Pancreas (tissue), 10 donors: ENCODE measurements around the gene FAM89A. TPM values are rescaled to one million over a fixed set of nuclear protein-coding genes. Genes with fewer than 3 reads are reported as not detected.

Experiments
- ATAC-seq, 4 donors: fragments of 200-7000 bp; cut with Tn5 transposase; one replicate each; pipeline versions ENCODE4 v1.8.0 to v1.9.1; 2020; ENCODE audit warnings: mild to moderate bottlenecking in 4 of 4, moderate library complexity in 4 of 4
- DNase-seq, 6 donors: peaks; one replicate each; pipeline ENCODE4 v3.0.0-alpha.2; 2020
- FAIRE-seq: peaks from 2 replicates; lab custom pipeline; 2012; peaks lifted over from hg19 to GRCh38; lab: Jason Lieb, UNC
- H3K27ac ChIP-seq, 4 donors: fragments of 200-600 bp; sonication (generic); 1 replicate in 3 of 4; 2 replicates in 1 of 4; pipeline versions ENCODE4 v1.5.0 to v1.8.0; 2020
- H3K27me3 ChIP-seq, 4 donors: fragments of 200-600 bp; one replicate each; pipeline ENCODE4 v1.8.0; 2021
- H3K36me3 ChIP-seq, 3 donors: fragments of 200-600 bp; sonication (generic) in 1 of 3; one replicate each; pipeline versions ENCODE4 v1.5.0 to v1.8.0; 2020 to 2021
- H3K4me1 ChIP-seq, 3 donors: fragments of 200-600 bp; one replicate each; pipeline ENCODE4 v1.8.0; 2021
- H3K4me3 ChIP-seq, 4 donors: fragments of 200-600 bp; sonication (generic) in 2 of 4; one replicate each; pipeline versions ENCODE4 v1.5.0 to v1.8.0; 2020 to 2021
- H3K9me3 ChIP-seq, 4 donors: fragments of 200-600 bp; one replicate each; pipeline ENCODE4 v1.8.0; 2021
- CTCF ChIP-seq, 4 donors: fragments of 200-600 bp; sonication (generic) in 3 of 4; IDR thresholded peaks; one replicate each; pipeline versions ENCODE4 v1.5.0 to v1.8.0; 2021; ENCODE audit warnings: antibody characterized with exemption in 4 of 4
- WGBS, 2 donors: extraction: QIAGEN DNeasy Blood & Tissue Kit; methylation state at CpG; one replicate each; pipeline ENCODE4 v1.1.7; 2013; 5-methylcytosine and 5-hydroxymethylcytosine counted together
- intact Hi-C, 3 donors: fragments of 100-400 bp; cut with DNase I; formaldehyde crosslinking; loops; one replicate each; pipeline versions ENCODE4 v1.11.1 to v1.14.2; 2022
- polyA plus RNA-seq, 2 donors: library from polyadenylated mRNA; stranded (reverse); fragments of 200-250 nt; gene quantifications; one replicate each; pipeline ENCODE4 v1.2.3, GENCODE V29; 2013
- total RNA-seq, 6 donors: library from RNA; stranded (reverse); fragmentation: NEBNext Ultra II Directional in 4 of 6; extraction: Animal tissue kit (Norgen Biotek cat#: 25700) in 4 of 6; gene quantifications; one replicate each; pipeline versions ENCODE4 v1.2.1 to v1.2.4, GENCODE V29; 2021 to 2023
- donor health status: healthy with polysubstance abuse.
- donor health status: DM: no; HTN: no; CAD: no; lungs with moderate emphysema.
- donor health status: DM: no; HTN: no; CAD: no.
- donor health status: control.
- donor health status: control.
- donor health status: Bipolar disorder and iron deficiency.
- donor health status: DM: yes; HTN: yes; CAD: no.
- donor health status: DM: no; HTN: no; CAD: no.
- donor health status: DM: no; HTN: no; CAD: no.
- donor health status: DM: yes; HTN: yes; CAD: no.

The FAM89A gene
- total and polyA plus RNA-seq, 8 donors = 3.5 to 10.2 (median 7.4) TPM

DNA sequence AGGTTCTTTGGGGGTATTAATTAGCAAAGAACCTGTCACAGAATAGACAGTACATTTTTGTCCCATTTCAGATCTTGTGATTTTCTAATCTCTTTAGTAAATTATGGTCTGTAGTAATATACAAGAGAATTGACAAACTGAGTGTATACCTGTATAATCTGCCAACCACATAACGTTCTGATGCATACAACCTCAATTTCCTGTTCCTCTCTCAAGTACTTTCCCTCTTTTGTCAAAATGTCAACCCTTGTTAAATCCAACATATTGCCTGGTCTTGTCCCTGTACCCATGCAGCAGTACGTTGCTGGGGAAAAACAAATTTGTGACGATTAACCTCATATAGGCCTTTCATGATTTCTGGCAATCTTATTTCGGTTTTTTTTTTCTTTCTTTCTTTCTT lies 60.1 kb downstream of the FAM89A start:
- 53 to 68% methylated on average over 4 of the region's 4 CpGs for WGBS, 2 donors
- DNase-seq (no peak), FAIRE-seq (no peak), ATAC-seq (no peak)
- Histone ChIP-seq H3K36me3 (no peaks in the 10 kb centered on the region), H3K27me3 (no peaks in the 10 kb centered on the region), H3K4me3 (peak overlapping the region in 3 of 4 donors; percentile 50 to 83 (median 65)), H3K9me3 (no peaks in the 10 kb centered on the region), H3K27ac (no peak overlapping the region), H3K4me1 (peaks cover 7 to 24% (median 10%) of the 10 kb centered on the region in 3 donors)
- intact Hi-C loops = no loop called here
- TF ChIP-seq CTCF (IDR thresholded peaks at IDR 0.05) = no peak

GRCh38 chr1:230979389-230979716 lies 60.7 kb downstream of the FAM89A start:
- Histone ChIP-seq H3K27ac (peak overlapping the region in 2 of 4 donors; percentile 50 to 53), H3K36me3 (no peaks in the 10 kb centered on the region), H3K9me3 (no peaks in the 10 kb centered on the region), H3K27me3 (no peaks in the 10 kb centered on the region), H3K4me3 (peak overlapping the region; percentile 50 to 83 (median 60)), H3K4me1 (peaks cover 7 to 24% (median 10%) of the 10 kb centered on the region in 3 donors)
- DNase-seq (no peak), ATAC-seq (peak in 1 of 4 donors; percentile 1), FAIRE-seq (no peak)
- intact Hi-C loops = no loop called here
- no peak for TF ChIP-seq CTCF (IDR thresholded peaks at IDR 0.05)
- WGBS, 2 donors = 1 to 2% methylated on average over 12 of the region's 12 CpGs

GRCh38 chr1:230978491-230979388 lies 61.3 kb downstream of the FAM89A start, which contains the start of the genes ARV1 and TTC13:
Gene ARV1 (plus strand): TSS chr1:230979094. CDS start chr1:230979106, 12 bp downstream.
Gene TTC13 (minus strand): TSS chr1:230978861. CDS start chr1:230978830, 31 bp downstream.
- peak within 1 kb of the TSS; percentile 50 to 83 (median 60) for H3K4me3 ChIP-seq
- intact Hi-C loops = no loop called here
- ATAC-seq = peak; percentile 98 to 99 (median 99)
- DNase-seq = peak; percentile 98 to 100 (median 99)
- TF ChIP-seq CTCF (IDR thresholded peaks at IDR 0.05) = peak in 1 of 4 donors; percentile 8
- FAIRE-seq = peak; percentile 80
- H3K27ac ChIP-seq = peak within 1 kb of the TSS; percentile 40 to 53 (median 50)
- H3K9me3 ChIP-seq = no peaks in the 10 kb centered on the region
- no peaks in the 10 kb centered on the region for H3K36me3 ChIP-seq
- peaks cover 7 to 21% (median 8%) of the 10 kb centered on the region in 3 donors for H3K4me1 ChIP-seq
- 1% methylated on average over 62 to 79 of the region's 79 CpGs for WGBS, 2 donors
- no peaks in the 10 kb centered on the region for H3K27me3 ChIP-seq

GRCh38 chr1:230977761-230978490 lies 62.1 kb downstream of the FAM89A start:
- WGBS, 2 donors = 1% methylated on average over 39 to 52 of the region's 52 CpGs
- H3K36me3 ChIP-seq = no peaks in the 10 kb centered on the region
- DNase-seq = peak; percentile 36 to 79 (median 52)
- H3K27ac ChIP-seq = peak overlapping the region; percentile 2 to 49 (median 22)
- peak in 3 of 4 donors; percentile 1 to 4 (median 4) for ATAC-seq
- no peak for FAIRE-seq
- peak overlapping the region; percentile 50 to 83 (median 58) for H3K4me3 ChIP-seq
- H3K9me3 ChIP-seq = no peaks in the 10 kb centered on the region
- peaks cover 0 to 20% (median 7%) of the 10 kb centered on the region in 3 donors for H3K4me1 ChIP-seq
- no peak for TF ChIP-seq CTCF (IDR thresholded peaks at IDR 0.05)
- intact Hi-C loops = no loop called here
- H3K27me3 ChIP-seq = no peaks in the 10 kb centered on the region
